ENCODE data around the gene COBLL1. TPM values are rescaled to one million over a fixed set of nuclear protein-coding genes. Genes with fewer than 3 reads are reported as not detected.

The COBLL1 gene
- total RNA-seq, 3 donors from 2014 or later = 19.5 to 30.0 (median 26.1) TPM

GRCh38 chr2:164693834-164694233, 147.8 kb downstream of the COBLL1 start:
- TF ChIP-seq, protein P1, sequence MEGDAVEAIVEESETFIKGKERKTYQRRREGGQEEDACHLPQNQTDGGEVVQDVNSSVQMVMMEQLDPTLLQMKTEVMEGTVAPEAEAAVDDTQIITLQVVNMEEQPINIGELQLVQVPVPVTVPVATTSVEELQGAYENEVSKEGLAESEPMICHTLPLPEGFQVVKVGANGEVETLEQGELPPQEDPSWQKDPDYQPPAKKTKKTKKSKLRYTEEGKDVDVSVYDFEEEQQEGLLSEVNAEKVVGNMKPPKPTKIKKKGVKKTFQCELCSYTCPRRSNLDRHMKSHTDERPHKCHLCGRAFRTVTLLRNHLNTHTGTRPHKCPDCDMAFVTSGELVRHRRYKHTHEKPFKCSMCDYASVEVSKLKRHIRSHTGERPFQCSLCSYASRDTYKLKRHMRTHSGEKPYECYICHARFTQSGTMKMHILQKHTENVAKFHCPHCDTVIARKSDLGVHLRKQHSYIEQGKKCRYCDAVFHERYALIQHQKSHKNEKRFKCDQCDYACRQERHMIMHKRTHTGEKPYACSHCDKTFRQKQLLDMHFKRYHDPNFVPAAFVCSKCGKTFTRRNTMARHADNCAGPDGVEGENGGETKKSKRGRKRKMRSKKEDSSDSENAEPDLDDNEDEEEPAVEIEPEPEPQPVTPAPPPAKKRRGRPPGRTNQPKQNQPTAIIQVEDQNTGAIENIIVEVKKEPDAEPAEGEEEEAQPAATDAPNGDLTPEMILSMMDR (IDR thresholded peaks at IDR 0.05) = no peak

GRCh38 chr2:164693390-164693789, 148.2 kb downstream of the COBLL1 start:
- DNase-seq = no peak
- H3K9me3 ChIP-seq = no peaks in the 10 kb centered on the region
- TF ChIP-seq, protein P1 (IDR thresholded peaks at IDR 0.05) = no peak
- intact Hi-C loops (cut with DNase I, micrococcal nuclease) = no loop called here
- H3K36me3 ChIP-seq (ENCODE audit: low read depth) = no peaks in the 10 kb centered on the region
- no peaks in the 10 kb centered on the region for H3K4me1 ChIP-seq (ENCODE audit: low read depth)
- H3K4me3 ChIP-seq = no peak overlapping the region
- no peak for ATAC-seq

More at GRCh38 chr2:164693834-164694233, 147.8 kb downstream of the COBLL1 start:
- no peaks in the 10 kb centered on the region for H3K4me1 ChIP-seq (ENCODE audit: low read depth)
- H3K4me3 ChIP-seq = no peak overlapping the region
- H3K36me3 ChIP-seq (ENCODE audit: low read depth) = no peaks in the 10 kb centered on the region
- intact Hi-C loops (cut with DNase I, micrococcal nuclease) = no loop called here
- no peaks in the 10 kb centered on the region for H3K9me3 ChIP-seq
- DNase-seq (no peak), ATAC-seq (no peak)

DNA sequence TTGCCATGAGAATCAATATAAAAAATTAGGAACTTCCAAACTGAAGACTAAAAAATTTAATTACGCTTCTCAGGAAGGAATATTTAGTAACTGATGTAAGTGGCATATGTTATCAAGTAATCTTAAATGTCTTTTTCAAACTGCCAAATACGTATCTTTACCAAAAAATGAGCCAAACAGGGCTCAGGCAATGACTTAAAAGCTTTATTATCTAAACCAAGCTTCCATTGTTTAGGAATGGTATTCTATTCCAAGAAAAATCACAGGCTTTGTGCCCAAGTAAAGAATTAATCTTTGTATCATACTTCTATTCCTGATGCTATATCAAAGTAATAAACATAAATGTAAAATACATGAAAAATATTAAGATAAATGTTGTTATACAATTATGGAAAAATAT, 148.7 kb downstream of the COBLL1 start:
- no peak for ATAC-seq
- intact Hi-C loops (cut with DNase I, micrococcal nuclease) = no loop called here
- TF ChIP-seq, protein P1 (IDR thresholded peaks at IDR 0.05) = no peak
- H3K36me3 ChIP-seq (ENCODE audit: low read depth) = no peaks in the 10 kb centered on the region
- H3K4me1 ChIP-seq (ENCODE audit: low read depth) = no peaks in the 10 kb centered on the region
- H3K9me3 ChIP-seq = no peaks in the 10 kb centered on the region
- DNase-seq = no peak
- H3K4me3 ChIP-seq = no peak overlapping the region

DNA sequence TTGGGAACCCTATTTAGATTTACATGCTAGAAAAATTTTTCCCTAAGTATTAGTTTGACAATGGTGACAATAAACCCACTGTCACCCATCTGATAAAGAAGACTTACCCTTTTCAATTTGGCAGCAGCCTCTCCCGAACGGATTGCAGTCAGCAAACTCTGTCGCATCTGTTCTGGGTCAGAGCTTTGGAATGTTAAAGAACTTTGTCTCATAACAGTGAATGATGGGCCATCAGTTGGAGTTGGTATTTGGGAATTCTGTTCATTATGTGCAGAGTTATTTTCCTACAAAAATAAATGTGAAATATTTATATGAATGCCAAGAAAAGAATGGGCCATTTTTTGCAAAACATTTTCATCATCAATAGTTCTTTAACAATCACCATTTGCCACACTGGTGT, 149.5 kb downstream of the COBLL1 start:
- no peak for DNase-seq
- TF ChIP-seq, protein P1 (IDR thresholded peaks at IDR 0.05) = no peak
- H3K9me3 ChIP-seq = no peaks in the 10 kb centered on the region
- no peaks in the 10 kb centered on the region for H3K4me1 ChIP-seq (ENCODE audit: low read depth)
- intact Hi-C loops (cut with DNase I, micrococcal nuclease) = no loop called here
- H3K4me3 ChIP-seq = no peak overlapping the region
- H3K36me3 ChIP-seq (ENCODE audit: low read depth) = no peaks in the 10 kb centered on the region
- no peak for ATAC-seq

GRCh38 chr2:164691346-164691887, 150.2 kb downstream of the COBLL1 start:
- TF ChIP-seq, protein P1 (IDR thresholded peaks at IDR 0.05) = no peak
- intact Hi-C loops (cut with DNase I, micrococcal nuclease) = no loop called here
- DNase-seq = no peak
- no peak for ATAC-seq
- no peaks in the 10 kb centered on the region for H3K36me3 ChIP-seq (ENCODE audit: low read depth)
- H3K4me3 ChIP-seq = no peak overlapping the region
- no peaks in the 10 kb centered on the region for H3K4me1 ChIP-seq (ENCODE audit: low read depth)
- no peaks in the 10 kb centered on the region for H3K9me3 ChIP-seq

- TF ChIP-seq, protein P1 (IDR thresholded peaks at IDR 0.05) = no peak
- no peaks in the 10 kb centered on the region for H3K9me3 ChIP-seq
- H3K4me3 ChIP-seq = no peak overlapping the region
- no peaks in the 10 kb centered on the region for H3K4me1 ChIP-seq (ENCODE audit: low read depth)
- intact Hi-C loops (cut with DNase I, micrococcal nuclease) = no loop called here
- DNase-seq (no peak), ATAC-seq (no peak)
- H3K36me3 ChIP-seq (ENCODE audit: low read depth) = no peaks in the 10 kb centered on the region
Observed at GRCh38 chr2:164690361-164690760, 151.3 kb downstream of the COBLL1 start.
